Measurements from ENCODE around the gene KIF11. TPM values are rescaled to one million over a fixed set of nuclear protein-coding genes. Genes with fewer than 3 reads are reported as not detected.

The KIF11 gene
- total and polyA plus RNA-seq, 9 of the 15 experiments (the other 6 are each of a cell fraction or from before 2014, with no cell fraction given), result 11.3 to 54.4 (median 29.2) TPM

DNA sequence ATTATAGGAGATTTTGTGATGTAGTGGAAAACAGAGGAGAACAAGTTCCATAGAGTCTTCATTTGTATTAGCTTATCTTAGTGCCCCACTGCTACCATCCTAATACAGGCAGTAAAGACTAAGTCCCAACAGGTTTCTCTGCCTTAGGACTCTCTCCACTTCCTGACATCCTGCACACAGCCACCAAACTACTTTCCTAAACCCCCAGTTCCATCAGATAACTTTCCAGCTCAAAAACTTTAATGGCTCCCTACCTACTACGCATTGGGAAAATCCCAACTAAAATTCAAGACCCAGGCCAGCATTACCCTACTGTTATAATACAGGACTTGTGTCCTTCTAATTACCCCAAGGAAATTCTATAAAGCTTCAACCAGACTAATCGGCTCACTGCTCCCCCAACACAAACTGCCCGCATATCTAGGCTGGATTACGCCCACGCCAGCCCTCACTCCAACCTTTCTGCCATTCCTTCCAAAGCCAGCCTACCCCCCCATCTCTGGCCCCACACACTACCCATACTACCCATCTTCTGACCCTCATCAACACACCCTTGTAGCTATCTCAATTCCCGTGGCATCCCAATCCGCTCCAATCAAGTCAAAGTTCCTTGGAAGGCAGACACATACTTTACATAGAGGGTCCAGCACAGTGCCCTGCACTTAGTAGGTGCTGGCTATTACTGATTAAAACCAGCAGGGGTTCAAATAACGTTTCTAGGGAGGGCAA lies 20.4 kb upstream of the KIF11 start (continued):
- peak; percentile 72 for TF ChIP-seq ZBTB40 (IDR thresholded peaks at IDR 0.05)
- no peak for TF ChIP-seq ZBTB40 (CRISPR knock-in tag; IDR thresholded peaks at IDR 0.05)
- TF ChIP-seq PTRF (tag; IDR thresholded peaks at IDR 0.05), result no peak
- no peak for TF ChIP-seq PHF20 (IDR thresholded peaks at IDR 0.05; ENCODE audit: partially characterized antibody)
- TF ChIP-seq ELF4 (CRISPR knock-in tag; IDR thresholded peaks at IDR 0.05), result 0 out of 2 replicates have a peak, but pooled peaks have one; percentile 30
- TF ChIP-seq, protein P1, sequence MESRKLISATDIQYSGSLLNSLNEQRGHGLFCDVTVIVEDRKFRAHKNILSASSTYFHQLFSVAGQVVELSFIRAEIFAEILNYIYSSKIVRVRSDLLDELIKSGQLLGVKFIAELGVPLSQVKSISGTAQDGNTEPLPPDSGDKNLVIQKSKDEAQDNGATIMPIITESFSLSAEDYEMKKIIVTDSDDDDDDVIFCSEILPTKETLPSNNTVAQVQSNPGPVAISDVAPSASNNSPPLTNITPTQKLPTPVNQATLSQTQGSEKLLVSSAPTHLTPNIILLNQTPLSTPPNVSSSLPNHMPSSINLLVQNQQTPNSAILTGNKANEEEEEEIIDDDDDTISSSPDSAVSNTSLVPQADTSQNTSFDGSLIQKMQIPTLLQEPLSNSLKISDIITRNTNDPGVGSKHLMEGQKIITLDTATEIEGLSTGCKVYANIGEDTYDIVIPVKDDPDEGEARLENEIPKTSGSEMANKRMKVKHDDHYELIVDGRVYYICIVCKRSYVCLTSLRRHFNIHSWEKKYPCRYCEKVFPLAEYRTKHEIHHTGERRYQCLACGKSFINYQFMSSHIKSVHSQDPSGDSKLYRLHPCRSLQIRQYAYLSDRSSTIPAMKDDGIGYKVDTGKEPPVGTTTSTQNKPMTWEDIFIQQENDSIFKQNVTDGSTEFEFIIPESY (CRISPR knock-in tag; IDR thresholded peaks at IDR 0.05), result no peak
- no peak for TF ChIP-seq ZNF124 (CRISPR knock-in tag; IDR thresholded peaks at IDR 0.05)
- TF ChIP-seq TAF9B (IDR thresholded peaks at IDR 0.05; ENCODE audit: partially characterized antibody), result no peak
- no peak for TF ChIP-seq CUX1 (CRISPR knock-in tag; IDR thresholded peaks at IDR 0.05)
- no peak for TF ChIP-seq RBFOX2 (IDR thresholded peaks at IDR 0.05; ENCODE audit: low read depth, low read length)
- TF ChIP-seq ESRRA (IDR thresholded peaks at IDR 0.05; ENCODE audit: borderline replicate concordance, low read depth), result no peak

All from K562 (cell line).